HepG2 (cell line): ENCODE results near the gene PSMA4. TPM values are rescaled to one million over a fixed set of nuclear protein-coding genes. Genes with fewer than 3 reads are reported as not detected.

Experiments
- CREM ChIP-seq, 2 experiments: sonication (generic) in 1 of 2; formaldehyde crosslinking in 1 of 2; IDR thresholded peaks; 2 replicates each; pipeline versions ENCODE4 v1.4.0 to v1.6.1; 2016 to 2020; ENCODE audit warnings: antibody characterized with exemption in 1 of 2, mild to moderate bottlenecking in 1 of 2, missing genetic modification reagents in 1 of 2
- ELF3 ChIP-seq: IDR thresholded peaks from 2 replicates; pipeline ENCODE4 v1.6.1; 2016; ENCODE audit warnings: missing genetic modification reagents, missing compliant biosample characterization
- GTF2F1 ChIP-seq: fragments of 150-350 bp; IDR thresholded peaks from 2 replicates; pipeline ENCODE4 v1.6.1; 2014; ENCODE audit warnings: low read length
- HNRNPK ChIP-seq: fragments of 200-400 bp; formaldehyde crosslinking; IDR thresholded peaks from 2 replicates; pipeline ENCODE4 v1.6.1; 2018; ENCODE audit warnings: low read length, low read depth, moderate library complexity, mild to moderate bottlenecking; ENCODE audit not compliant: poor library complexity, severe bottlenecking
- IKZF4 ChIP-seq: sonication (generic); formaldehyde crosslinking; IDR thresholded peaks from 2 replicates; pipeline ENCODE4 v1.5.1; 2020; ENCODE audit warnings: borderline replicate concordance, mild to moderate bottlenecking, low read depth, missing genetic modification reagents; ENCODE audit errors: not compliant biosample characterization
- MED1 ChIP-seq: sonication (generic); formaldehyde crosslinking; IDR thresholded peaks from 2 replicates; pipeline ENCODE4 v1.4.0; 2020; ENCODE audit warnings: missing genetic modification reagents
- MEF2D ChIP-seq: sonication (generic); formaldehyde crosslinking; IDR thresholded peaks from 2 replicates; pipeline ENCODE4 v1.5.1; 2020; ENCODE audit warnings: mild to moderate bottlenecking, missing genetic modification reagents
- MLLT10 ChIP-seq: sonication (generic); formaldehyde crosslinking; IDR thresholded peaks from 2 replicates; pipeline ENCODE4 v1.4.0; 2020; ENCODE audit warnings: missing genetic modification reagents
- NFKB2 ChIP-seq: sonication (generic); formaldehyde crosslinking; IDR thresholded peaks from 2 replicates; pipeline ENCODE4 v1.4.0; 2020; ENCODE audit warnings: missing genetic modification reagents, borderline replicate concordance
- POLR2G ChIP-seq: fragments of 200-400 bp; formaldehyde crosslinking; IDR thresholded peaks from 2 replicates; pipeline ENCODE4 v1.6.1; 2018; ENCODE audit warnings: mild to moderate bottlenecking, low read depth, low read length, moderate library complexity
- SALL2 ChIP-seq: sonication (generic); formaldehyde crosslinking; IDR thresholded peaks from 2 replicates; pipeline ENCODE4 v1.8.1; 2023; ENCODE audit warnings: mild to moderate bottlenecking, missing genetic modification reagents, inconsistent platforms
- SAP130 ChIP-seq: IDR thresholded peaks from 2 replicates; pipeline ENCODE4 v1.6.1; 2016; ENCODE audit warnings: low read depth
- ZKSCAN8 ChIP-seq: IDR thresholded peaks from 2 replicates; pipeline ENCODE4 v1.6.1; 2016; ENCODE audit warnings: borderline replicate concordance, missing genetic modification reagents, missing compliant biosample characterization
- ZNF180 ChIP-seq: sonication (generic); formaldehyde crosslinking; IDR thresholded peaks from 2 replicates; pipeline ENCODE4 v1.4.0; 2020; ENCODE audit warnings: low read depth, missing genetic modification reagents, borderline replicate concordance
- ZNF224 ChIP-seq: sonication (generic); formaldehyde crosslinking; IDR thresholded peaks from 2 replicates; pipeline ENCODE4 v1.5.0; 2020; ENCODE audit warnings: mild to moderate bottlenecking, missing genetic modification reagents
- ZNF441 ChIP-seq: sonication (generic); formaldehyde crosslinking; IDR thresholded peaks from 2 replicates; pipeline ENCODE4 v1.7.0; 2021; ENCODE audit warnings: missing genetic modification reagents, borderline replicate concordance
- ZNF674 ChIP-seq: sonication (generic); formaldehyde crosslinking; IDR thresholded peaks from 2 replicates; pipeline ENCODE4 v1.5.0; 2020; ENCODE audit warnings: low read depth, mild to moderate bottlenecking, missing genetic modification reagents
- ZNF7 ChIP-seq: IDR thresholded peaks from 2 replicates; pipeline ENCODE4 v1.6.1; 2016; ENCODE audit warnings: missing biosample characterization, missing genetic modification reagents
- ZNF713 ChIP-seq: sonication (generic); formaldehyde crosslinking; IDR thresholded peaks from 2 replicates; pipeline ENCODE4 v1.4.0; 2020; ENCODE audit warnings: mild to moderate bottlenecking, missing genetic modification reagents
- polyA plus RNA-seq, 8 experiments: library from polyadenylated mRNA; depleted of rRNA in 3 of 8; stranded (reverse) in 7 of 8; unstranded in 1 of 8; fragments of >200 nt; fragmentation: Illumina TruSeq in 4 of 8; extraction: Trizol in 4 of 8; gene quantifications; 2 replicates each; pipeline versions ENCODE4 v1.2.1 to v1.2.3, GENCODE V29; 2011 to 2016; ENCODE audit warnings: low read depth in 4 of 8, missing spikeins in 1 of 8, mixed read lengths in 1 of 8; ENCODE audit not compliant: insufficient read depth in 1 of 8
- total RNA-seq, 5 experiments: library from RNA; depleted of rRNA; stranded (reverse); fragments of >200 nt; fragmentation: Illumina TruSeq; extraction: Trizol; gene quantifications; 2 replicates each; pipeline ENCODE4 v1.2.3, GENCODE V29; 2016; ENCODE audit warnings: low read depth in 1 of 5
- TF ChIP-seq, protein P1 (sequence below): sonication (generic); formaldehyde crosslinking; IDR thresholded peaks from 2 replicates; pipeline ENCODE4 v1.5.1; 2020; ENCODE audit warnings: missing genetic modification reagents, mild to moderate bottlenecking, borderline replicate concordance
- TF ChIP-seq, protein P2 (sequence below): sonication (generic); formaldehyde crosslinking; IDR thresholded peaks from 2 replicates; pipeline ENCODE4 v1.8.0; 2022; ENCODE audit warnings: mild to moderate bottlenecking, missing genetic modification reagents, moderate library complexity
- TF ChIP-seq, protein P3 (sequence below): sonication (generic); formaldehyde crosslinking; IDR thresholded peaks from 2 replicates; pipeline ENCODE4 v1.4.0; 2020; ENCODE audit warnings: missing genetic modification reagents, borderline replicate concordance
- TF ChIP-seq, protein P4 (sequence below): sonication (generic); formaldehyde crosslinking; IDR thresholded peaks from 2 replicates; pipeline ENCODE4 v1.8.1; 2022; ENCODE audit warnings: mild to moderate bottlenecking, missing genetic modification reagents
- TF ChIP-seq, protein P5 (sequence below): sonication (generic); formaldehyde crosslinking; IDR thresholded peaks from 2 replicates; pipeline ENCODE4 v1.5.0; 2020; ENCODE audit warnings: missing genetic modification reagents

PSMA4 gene
- total and polyA plus RNA-seq, 2 of the 13 experiments (the other 11 are each of a cell fraction or from before 2014, with no cell fraction given) = 202 to 404 TPM

DNA sequence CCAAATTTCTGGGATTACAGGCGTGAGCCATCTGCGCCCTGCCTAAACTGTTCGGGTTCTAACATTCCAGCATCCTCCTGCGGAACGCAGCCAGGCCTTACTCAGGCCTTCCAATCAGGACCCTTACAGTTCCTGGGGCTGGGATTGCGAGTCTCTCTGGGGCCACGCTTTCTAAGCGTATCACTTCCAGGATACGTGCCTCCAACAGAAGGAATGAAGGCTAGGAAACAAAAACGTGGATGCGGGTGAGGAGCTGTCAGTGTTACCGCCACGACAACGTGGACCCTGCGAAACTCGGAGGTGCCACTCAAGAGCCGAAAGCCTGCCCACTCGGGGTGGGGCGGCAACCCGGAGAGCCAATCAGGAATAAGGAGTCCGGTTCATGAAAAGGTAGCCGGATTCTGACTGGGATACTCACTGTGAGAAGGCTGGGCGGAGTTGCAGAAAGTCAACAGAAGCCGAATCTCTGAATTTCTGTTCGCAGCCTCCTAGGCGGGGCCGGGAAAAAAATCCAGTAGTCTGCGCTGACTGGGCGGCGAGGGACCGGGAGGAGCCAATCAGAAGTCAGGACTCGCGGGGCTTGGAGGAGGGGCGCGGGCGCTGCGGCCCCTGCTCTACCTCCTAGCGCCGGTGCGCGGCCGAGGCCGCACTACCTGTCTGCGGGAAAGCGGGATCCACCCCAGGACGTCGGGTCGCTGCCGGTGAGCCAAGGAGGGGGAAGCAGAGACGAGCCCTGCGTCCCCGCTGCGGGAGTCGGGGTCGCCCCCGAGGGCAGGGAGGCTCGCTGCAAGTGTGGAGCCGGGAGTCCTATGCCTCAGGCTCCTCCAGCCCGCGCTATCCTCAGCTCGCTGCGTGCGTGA is 33.0 kb upstream of the PSMA4 start, which contains the start of gene HYKK (continued):
- TF ChIP-seq, protein P1, sequence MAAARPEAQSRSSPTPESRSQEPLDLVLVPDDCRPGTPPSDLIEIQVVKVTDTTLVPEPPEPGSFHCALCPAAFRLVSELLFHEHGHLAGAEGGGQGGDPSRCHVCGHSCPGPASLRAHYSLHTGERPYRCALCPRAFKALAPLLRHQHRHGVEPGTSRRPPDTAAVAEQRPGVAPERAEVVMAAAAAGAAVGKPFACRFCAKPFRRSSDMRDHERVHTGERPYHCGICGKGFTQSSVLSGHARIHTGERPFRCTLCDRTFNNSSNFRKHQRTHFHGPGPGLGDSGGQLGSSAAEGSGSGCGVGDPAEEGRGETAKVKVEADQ (CRISPR knock-in tag) = no peak
- TF ChIP-seq, protein P2, sequence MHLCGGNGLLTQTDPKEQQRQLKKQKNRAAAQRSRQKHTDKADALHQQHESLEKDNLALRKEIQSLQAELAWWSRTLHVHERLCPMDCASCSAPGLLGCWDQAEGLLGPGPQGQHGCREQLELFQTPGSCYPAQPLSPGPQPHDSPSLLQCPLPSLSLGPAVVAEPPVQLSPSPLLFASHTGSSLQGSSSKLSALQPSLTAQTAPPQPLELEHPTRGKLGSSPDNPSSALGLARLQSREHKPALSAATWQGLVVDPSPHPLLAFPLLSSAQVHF (CRISPR knock-in tag) = no peak
- TF ChIP-seq NFKB2 (CRISPR knock-in tag) = no peak
- TF ChIP-seq ZNF713 = no peak
- no peak for TF ChIP-seq IKZF4 (CRISPR knock-in tag)
- no peak for TF ChIP-seq HNRNPK
- 0 out of 2 replicates have a peak, but pooled peaks have one; percentile 10 for TF ChIP-seq ELF3 (CRISPR knock-in tag)
- no peak for TF ChIP-seq ZNF674 (CRISPR knock-in tag)
- TF ChIP-seq GTF2F1 = no peak
- no peak for TF ChIP-seq ZNF7 (CRISPR knock-in tag)
- TF ChIP-seq ZNF441 (CRISPR knock-in tag) = no peak
- TF ChIP-seq SALL2 = peak; percentile 85; the same call in 1 of the 2 replicates
- TF ChIP-seq MED1 = no peak; the same call in 1 of the 2 replicates
- TF ChIP-seq ZNF180 (CRISPR knock-in tag) = no peak
- TF ChIP-seq ZNF224 = no peak
- peak; percentile 48; the same call in 1 of the 2 replicates for TF ChIP-seq CREM (IDR thresholded peaks at IDR 0.05)
- TF ChIP-seq CREM (CRISPR knock-in tag; IDR thresholded peaks at IDR 0.05) = no peak
- TF ChIP-seq, protein P3, sequence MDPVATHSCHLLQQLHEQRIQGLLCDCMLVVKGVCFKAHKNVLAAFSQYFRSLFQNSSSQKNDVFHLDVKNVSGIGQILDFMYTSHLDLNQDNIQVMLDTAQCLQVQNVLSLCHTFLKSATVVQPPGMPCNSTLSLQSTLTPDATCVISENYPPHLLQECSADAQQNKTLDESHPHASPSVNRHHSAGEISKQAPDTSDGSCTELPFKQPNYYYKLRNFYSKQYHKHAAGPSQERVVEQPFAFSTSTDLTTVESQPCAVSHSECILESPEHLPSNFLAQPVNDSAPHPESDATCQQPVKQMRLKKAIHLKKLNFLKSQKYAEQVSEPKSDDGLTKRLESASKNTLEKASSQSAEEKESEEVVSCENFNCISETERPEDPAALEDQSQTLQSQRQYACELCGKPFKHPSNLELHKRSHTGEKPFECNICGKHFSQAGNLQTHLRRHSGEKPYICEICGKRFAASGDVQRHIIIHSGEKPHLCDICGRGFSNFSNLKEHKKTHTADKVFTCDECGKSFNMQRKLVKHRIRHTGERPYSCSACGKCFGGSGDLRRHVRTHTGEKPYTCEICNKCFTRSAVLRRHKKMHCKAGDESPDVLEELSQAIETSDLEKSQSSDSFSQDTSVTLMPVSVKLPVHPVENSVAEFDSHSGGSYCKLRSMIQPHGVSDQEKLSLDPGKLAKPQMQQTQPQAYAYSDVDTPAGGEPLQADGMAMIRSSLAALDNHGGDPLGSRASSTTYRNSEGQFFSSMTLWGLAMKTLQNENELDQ (CRISPR knock-in tag) = no peak
- TF ChIP-seq SAP130 = peak; percentile 88
- TF ChIP-seq ZKSCAN8 (CRISPR knock-in tag) = no peak
- peak; percentile 65 for TF ChIP-seq POLR2G
- TF ChIP-seq, protein P4, sequence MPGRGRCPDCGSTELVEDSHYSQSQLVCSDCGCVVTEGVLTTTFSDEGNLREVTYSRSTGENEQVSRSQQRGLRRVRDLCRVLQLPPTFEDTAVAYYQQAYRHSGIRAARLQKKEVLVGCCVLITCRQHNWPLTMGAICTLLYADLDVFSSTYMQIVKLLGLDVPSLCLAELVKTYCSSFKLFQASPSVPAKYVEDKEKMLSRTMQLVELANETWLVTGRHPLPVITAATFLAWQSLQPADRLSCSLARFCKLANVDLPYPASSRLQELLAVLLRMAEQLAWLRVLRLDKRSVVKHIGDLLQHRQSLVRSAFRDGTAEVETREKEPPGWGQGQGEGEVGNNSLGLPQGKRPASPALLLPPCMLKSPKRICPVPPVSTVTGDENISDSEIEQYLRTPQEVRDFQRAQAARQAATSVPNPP = no peak
- no peak; the same call in 1 of the 2 replicates for TF ChIP-seq MEF2D (CRISPR knock-in tag)
- TF ChIP-seq, protein P5, sequence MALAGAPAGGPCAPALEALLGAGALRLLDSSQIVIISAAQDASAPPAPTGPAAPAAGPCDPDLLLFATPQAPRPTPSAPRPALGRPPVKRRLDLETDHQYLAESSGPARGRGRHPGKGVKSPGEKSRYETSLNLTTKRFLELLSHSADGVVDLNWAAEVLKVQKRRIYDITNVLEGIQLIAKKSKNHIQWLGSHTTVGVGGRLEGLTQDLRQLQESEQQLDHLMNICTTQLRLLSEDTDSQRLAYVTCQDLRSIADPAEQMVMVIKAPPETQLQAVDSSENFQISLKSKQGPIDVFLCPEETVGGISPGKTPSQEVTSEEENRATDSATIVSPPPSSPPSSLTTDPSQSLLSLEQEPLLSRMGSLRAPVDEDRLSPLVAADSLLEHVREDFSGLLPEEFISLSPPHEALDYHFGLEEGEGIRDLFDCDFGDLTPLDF = no peak
- no peak for TF ChIP-seq MLLT10 (CRISPR knock-in tag)
